GM23248 (cell line): ENCODE measurements around the gene RASAL3. TPM values are rescaled to one million over a fixed set of nuclear protein-coding genes. Genes with fewer than 3 reads are reported as not detected.

ENCODE experiments used
- DNase-seq: peaks from one replicate; pipeline ENCODE4 v3.0.0-alpha.2; 2015
- H2AFZ ChIP-seq: fragments of 200-600 bp; sonication (generic); 2 replicates; pipeline ENCODE4 v1.6.1; 2016; ENCODE audit warnings: antibody characterized with exemption
- H3F3A ChIP-seq: fragments of 200-600 bp; sonication (generic); 2 replicates; pipeline ENCODE4 v1.6.1; 2016; ENCODE audit warnings: mild to moderate bottlenecking, antibody characterized with exemption, mixed run types; ENCODE audit not compliant: insufficient read depth
- H3K27ac ChIP-seq: fragments of 200-600 bp; sonication (generic); 2 replicates; pipeline ENCODE4 v1.5.1; 2016; ENCODE audit warnings: mild to moderate bottlenecking
- H3K27me3 ChIP-seq: fragments of 200-600 bp; sonication (generic); replicated peaks from 2 replicates; pipeline ENCODE4 v1.6.1; 2016; ENCODE audit warnings: mild to moderate bottlenecking; ENCODE audit not compliant: insufficient read depth
- H3K36me3 ChIP-seq: fragments of 200-600 bp; sonication (generic); 2 replicates; pipeline ENCODE4 v1.6.1; 2016; ENCODE audit warnings: low read depth, mild to moderate bottlenecking
- H3K4me1 ChIP-seq: fragments of 200-600 bp; sonication (generic); 2 replicates; pipeline ENCODE4 v1.6.1; 2016; ENCODE audit warnings: mild to moderate bottlenecking; ENCODE audit not compliant: insufficient read depth
- H3K4me2 ChIP-seq: fragments of 200-600 bp; sonication (generic); one replicate; pipeline ENCODE4 v1.6.1; 2016; ENCODE audit warnings: mild to moderate bottlenecking; ENCODE audit not compliant: unreplicated experiment
- H3K4me3 ChIP-seq: fragments of 200-600 bp; sonication (generic); 2 replicates; pipeline ENCODE4 v1.5.1; 2016; ENCODE audit warnings: mild to moderate bottlenecking
- H3K79me2 ChIP-seq: fragments of 200-600 bp; sonication (generic); 2 replicates; pipeline ENCODE4 v1.6.1; 2016; ENCODE audit warnings: mild to moderate bottlenecking; ENCODE audit not compliant: insufficient read depth
- H3K9ac ChIP-seq: fragments of 200-600 bp; sonication (generic); 2 replicates; pipeline ENCODE4 v1.6.1; 2016; ENCODE audit warnings: mild to moderate bottlenecking
- H3K9me2 ChIP-seq: fragments of 200-600 bp; sonication (generic); 2 replicates; pipeline ENCODE4 v1.6.1; 2016; ENCODE audit warnings: mixed run types, mild to moderate bottlenecking, moderate library complexity; ENCODE audit not compliant: insufficient read depth
- H3K9me3 ChIP-seq: fragments of 200-600 bp; sonication (generic); one replicate; pipeline ENCODE4 v1.6.1; 2017; ENCODE audit warnings: low read depth
- H4K20me1 ChIP-seq: fragments of 200-600 bp; sonication (generic); 2 replicates; pipeline ENCODE4 v1.6.0; 2016; ENCODE audit not compliant: insufficient read depth
- EZH2 ChIP-seq: fragments of 200-600 bp; sonication (generic); IDR thresholded peaks from 2 replicates; pipeline ENCODE4 v1.6.1; 2018; ENCODE audit warnings: antibody characterized with exemption, mild to moderate bottlenecking; ENCODE audit not compliant: insufficient read depth, poor library complexity, severe bottlenecking
- EZH2phosphoT487 ChIP-seq: fragments of 200-600 bp; sonication (generic); IDR thresholded peaks from 2 replicates; pipeline ENCODE4 v1.6.1; 2018; ENCODE audit warnings: antibody characterized with exemption, moderate library complexity, mild to moderate bottlenecking, low read depth; ENCODE audit not compliant: insufficient read depth
- WGBS, 2 experiments: methylation state at CpG; one replicate each; pipeline ENCODE4 v1.1.6; 2015 to 2017; ENCODE audit warnings: low lambda C conversion rate in 2 of 2, low coverage in 1 of 2; ENCODE audit errors: missing lambda C conversion rate in 2 of 2; 5-methylcytosine and 5-hydroxymethylcytosine counted together
- in situ Hi-C: fragments of 300-500 bp; cut with MboI; formaldehyde crosslinking; loops from 2 replicates; pipeline ENCODE4 v1.15.0; 2020
- polyA plus RNA-seq: library from polyadenylated mRNA; unstranded; fragments of >200 nt; fragmentation: Nextera tagmentation; extraction: Ambion mirVana; gene quantifications from 2 replicates; pipeline ENCODE4 v1.2.1, GENCODE V29; 2016
- total RNA-seq: library from RNA; depleted of rRNA; stranded (reverse); fragments of >200 nt; shearing (Covaris generic); gene quantifications from 2 replicates; pipeline ENCODE4 v1.2.3, GENCODE V29; 2014

RASAL3 gene
- total and polyA plus RNA-seq, 2 experiments from 2014 or later: not detected

GRCh38 chr19:15456441-15456840, 7.9 kb downstream of the RASAL3 start:
- Histone ChIP-seq H3F3A (peaks cover 8% of the 10 kb centered on the region; the same call in 1 of the 2 replicates), H3K79me2 (no peaks in the 10 kb centered on the region), H3K27ac (no peak overlapping the region), H4K20me1 (no peaks in the 10 kb centered on the region), H3K9me2 (no peaks in the 10 kb centered on the region), H3K4me3 (no peak overlapping the region), H2AFZ (no peak overlapping the region), H3K4me2 (no peak overlapping the region), H3K9me3 (no peaks in the 10 kb centered on the region), H3K4me1 (no peaks in the 10 kb centered on the region), H3K36me3 (no peaks in the 10 kb centered on the region), H3K9ac (no peak overlapping the region), H3K27me3 (peaks cover 29% of the 10 kb centered on the region)
- in situ Hi-C loops: no loop called here
- DNase-seq: no peak
- 27 to 30% methylated on average over 14 of the region's 14 CpGs for WGBS, 2 experiments
- no peak for TF ChIP-seq EZH2
- TF ChIP-seq EZH2phosphoT487: no peak

- no peak overlapping the region for H3K4me3 ChIP-seq
- no peak for TF ChIP-seq EZH2
- TF ChIP-seq EZH2phosphoT487: no peak
- no peak overlapping the region for H3K9ac ChIP-seq
- no peak overlapping the region for H3K4me2 ChIP-seq
- H2AFZ ChIP-seq: no peak overlapping the region
- H4K20me1 ChIP-seq: no peaks in the 10 kb centered on the region
- no peaks in the 10 kb centered on the region for H3K36me3 ChIP-seq
- peaks cover 29% of the 10 kb centered on the region for H3K27me3 ChIP-seq
- peaks cover 12% of the 10 kb centered on the region; the same call in 1 of the 2 replicates for H3F3A ChIP-seq
- DNase-seq: no peak
- WGBS, 2 experiments: 69 to 74% methylated on average over 9 of the region's 9 CpGs
- no peaks in the 10 kb centered on the region for H3K9me3 ChIP-seq
- no peak overlapping the region for H3K27ac ChIP-seq
- H3K9me2 ChIP-seq: no peaks in the 10 kb centered on the region
- H3K4me1 ChIP-seq: no peaks in the 10 kb centered on the region
- no peaks in the 10 kb centered on the region for H3K79me2 ChIP-seq
- in situ Hi-C loops: no loop called here
Observed at GRCh38 chr19:15455996-15456395, 8.3 kb downstream of the RASAL3 start.

GRCh38 chr19:15453906-15454860, 10.2 kb downstream of the RASAL3 start:
- Histone ChIP-seq H3K4me3 (no peak overlapping the region), H4K20me1 (no peaks in the 10 kb centered on the region), H3K27me3 (peaks cover 17% of the 10 kb centered on the region), H3K9me3 (no peaks in the 10 kb centered on the region), H3K9ac (no peak overlapping the region), H3K4me1 (no peaks in the 10 kb centered on the region; the same call in 1 of the 2 replicates), H3K9me2 (no peaks in the 10 kb centered on the region), H3K79me2 (no peaks in the 10 kb centered on the region), H3K4me2 (no peak overlapping the region), H3F3A (peaks cover 22% of the 10 kb centered on the region; the same call in 1 of the 2 replicates), H3K27ac (no peak overlapping the region), H3K36me3 (no peaks in the 10 kb centered on the region), H2AFZ (no peak overlapping the region)
- WGBS, 2 experiments: 77 to 83% methylated on average over 14 to 17 of the region's 17 CpGs
- TF ChIP-seq EZH2 (no peak), EZH2phosphoT487 (no peak)
- in situ Hi-C loops: no loop called here
- no peak for DNase-seq

- Histone ChIP-seq H3K9me3 (no peaks in the 10 kb centered on the region), H2AFZ (peak overlapping the region; percentile 67), H3K9me2 (no peaks in the 10 kb centered on the region), H3K36me3 (no peaks in the 10 kb centered on the region), H4K20me1 (no peaks in the 10 kb centered on the region), H3K27ac (no peak overlapping the region), H3K4me3 (peak overlapping the region; percentile 60), H3K4me2 (peak overlapping the region; percentile 78), H3K4me1 (no peaks in the 10 kb centered on the region; the same call in 1 of the 2 replicates), H3K9ac (peak overlapping the region; percentile 12), H3K79me2 (no peaks in the 10 kb centered on the region), H3F3A (peaks cover 22% of the 10 kb centered on the region; the same call in 1 of the 2 replicates), H3K27me3 (peaks cover 17% of the 10 kb centered on the region)
- peak; percentile 63 for DNase-seq
- 4 to 5% methylated on average over 35 to 42 of the region's 44 CpGs for WGBS, 2 experiments
- TF ChIP-seq EZH2: no peak
- no peak for TF ChIP-seq EZH2phosphoT487
- in situ Hi-C loops: no loop called here
Observed at GRCh38 chr19:15453091-15453578, 11.2 kb downstream of the RASAL3 start.
